ENCODE data around the gene DISC1.

GRCh38 chr1:231972111-231972445 is 345.5 kb downstream of the DISC1 start:
- TF ChIP-seq CTCF (IDR thresholded peaks at IDR 0.05): no peak
- no peak for TF ChIP-seq POLR2A (IDR thresholded peaks at IDR 0.05)
